Astrocyte (in vitro differentiated cells and primary cell): ENCODE measurements around the gene QSOX2. TPM values are rescaled to one million over a fixed set of nuclear protein-coding genes. Genes with fewer than 3 reads are reported as not detected.

ENCODE experiments used
- DNase-seq: peaks from one replicate; pipeline ENCODE4 v3.0.0-alpha.2; 2010; ENCODE audit warnings: low read depth
- FAIRE-seq: peaks from 2 replicates; lab custom pipeline; 2011; peaks lifted over from hg19 to GRCh38; lab: Jason Lieb, UNC
- H2AFZ ChIP-seq: 2 replicates; pipeline ENCODE4 v1.6.0; 2012; ENCODE audit warnings: low read depth, low read length, inconsistent platforms
- H3K27ac ChIP-seq: 2 replicates; pipeline ENCODE4 v1.5.1; 2011; ENCODE audit warnings: low read depth, low read length, inconsistent platforms
- H3K27me3 ChIP-seq: 2 replicates; pipeline ENCODE4 v1.6.0; 2011; ENCODE audit warnings: low read length, inconsistent platforms; ENCODE audit not compliant: insufficient read depth
- H3K36me3 ChIP-seq: 2 replicates; pipeline ENCODE4 v1.5.1; 2011; ENCODE audit warnings: low read length, inconsistent platforms; ENCODE audit not compliant: insufficient read depth
- H3K4me1 ChIP-seq: 2 replicates; pipeline ENCODE4 v1.5.1; 2011; ENCODE audit warnings: low read length, inconsistent platforms; ENCODE audit not compliant: insufficient read depth
- H3K4me2 ChIP-seq: 2 replicates; pipeline ENCODE4 v1.6.0; 2012; ENCODE audit warnings: low read length, inconsistent platforms
- H3K4me3 ChIP-seq: 2 replicates; pipeline ENCODE4 v1.5.1; 2011; ENCODE audit warnings: low read depth, mild to moderate bottlenecking, low read length, inconsistent platforms; ENCODE audit not compliant: insufficient read depth
- H3K79me2 ChIP-seq: 2 replicates; pipeline ENCODE4 v1.6.0; 2012; ENCODE audit warnings: mild to moderate bottlenecking, low read length, inconsistent platforms; ENCODE audit not compliant: insufficient read depth
- H3K9ac ChIP-seq: 2 replicates; pipeline ENCODE4 v1.6.0; 2012; ENCODE audit warnings: mild to moderate bottlenecking, low read length, inconsistent platforms
- H3K9me3 ChIP-seq: 2 replicates; pipeline ENCODE4 v1.5.1; 2012; ENCODE audit warnings: low read depth, mild to moderate bottlenecking, low read length, inconsistent platforms; ENCODE audit not compliant: insufficient read depth
- H4K20me1 ChIP-seq: 2 replicates; pipeline ENCODE4 v1.6.0; 2012; ENCODE audit warnings: low read length, inconsistent platforms; ENCODE audit not compliant: insufficient read depth
- H3K27ac Mint-ChIP-seq: one replicate; pipeline ENCODE4 v1.8.0; 2021; ENCODE audit warnings: mild to moderate bottlenecking, mixed read lengths; ENCODE audit not compliant: unreplicated experiment
- H3K27me3 Mint-ChIP-seq: one replicate; pipeline ENCODE4 v1.8.0; 2021; ENCODE audit warnings: low read depth, mixed read lengths; ENCODE audit not compliant: unreplicated experiment
- H3K36me3 Mint-ChIP-seq: one replicate; pipeline ENCODE4 v1.8.0; 2021; ENCODE audit warnings: low read depth, mixed read lengths; ENCODE audit not compliant: unreplicated experiment
- H3K4me1 Mint-ChIP-seq: one replicate; pipeline ENCODE4 v1.8.0; 2021; ENCODE audit warnings: low read depth, mixed read lengths; ENCODE audit not compliant: unreplicated experiment
- H3K4me3 Mint-ChIP-seq: one replicate; pipeline ENCODE4 v1.8.0; 2021; ENCODE audit warnings: mild to moderate bottlenecking, moderate library complexity, mixed read lengths; ENCODE audit not compliant: unreplicated experiment
- H3K9me3 Mint-ChIP-seq: one replicate; pipeline ENCODE4 v1.8.0; 2021; ENCODE audit warnings: mild to moderate bottlenecking, mixed read lengths; ENCODE audit not compliant: unreplicated experiment
- CTCF ChIP-seq: IDR thresholded peaks from 2 replicates; pipeline ENCODE4 v1.5.1; 2011; ENCODE audit warnings: low read depth, mild to moderate bottlenecking, inconsistent platforms, low read length, moderate library complexity; ENCODE audit not compliant: insufficient read depth
- EZH2 ChIP-seq: IDR thresholded peaks from 2 replicates; pipeline ENCODE4 v1.6.1; 2012; ENCODE audit warnings: mild to moderate bottlenecking, low read length, inconsistent platforms; ENCODE audit not compliant: insufficient read depth
- total RNA-seq: library from RNA; stranded (reverse); gene quantifications from 2 replicates; pipeline ENCODE4 v1.2.1, GENCODE V29; 2021

Gene QSOX2
- total RNA-seq, 1 donor from 2014 or later: 20.4 TPM

GRCh38 chr9:136242918-136243525 lies 2.6 kb downstream of the QSOX2 start:
- H3K4me2 ChIP-seq: no peak overlapping the region
- Mint-ChIP-seq H3K27ac (no peak overlapping the region), H3K4me3 (no peak overlapping the region), H3K4me1 (peaks cover 27% of the 10 kb centered on the region), H3K27me3 (peaks cover 13% of the 10 kb centered on the region), H3K9me3 (no peaks in the 10 kb centered on the region), H3K36me3 (peaks cover 3% of the 10 kb centered on the region)
- no peak for DNase-seq
- H2AFZ ChIP-seq: no peak overlapping the region
- peaks cover 6% of the 10 kb centered on the region for H3K27me3 ChIP-seq
- no peak overlapping the region for H3K9ac ChIP-seq
- H3K79me2 ChIP-seq: peaks cover 52% of the 10 kb centered on the region
- H3K4me1 ChIP-seq: peaks cover 15% of the 10 kb centered on the region
- H4K20me1 ChIP-seq: peaks cover 71% of the 10 kb centered on the region
- no peak overlapping the region for H3K4me3 ChIP-seq
- no peak for FAIRE-seq
- H3K27ac ChIP-seq: no peak overlapping the region
- TF ChIP-seq CTCF (no peak), EZH2 (no peak)
- no peaks in the 10 kb centered on the region for H3K9me3 ChIP-seq
- H3K36me3 ChIP-seq: no peaks in the 10 kb centered on the region

GRCh38 chr9:136242248-136242647 lies 3.4 kb downstream of the QSOX2 start:
- DNase-seq (no peak), FAIRE-seq (no peak)
- Mint-ChIP-seq H3K4me3 (no peak overlapping the region), H3K36me3 (peaks cover 3% of the 10 kb centered on the region), H3K4me1 (peaks cover 31% of the 10 kb centered on the region), H3K9me3 (no peaks in the 10 kb centered on the region), H3K27me3 (peaks cover 5% of the 10 kb centered on the region), H3K27ac (no peak overlapping the region)
- H3K9me3 ChIP-seq: no peaks in the 10 kb centered on the region
- H3K27ac ChIP-seq: no peak overlapping the region
- no peak overlapping the region for H3K4me3 ChIP-seq
- TF ChIP-seq CTCF: no peak
- no peak for TF ChIP-seq EZH2
- no peaks in the 10 kb centered on the region for H3K36me3 ChIP-seq
- H2AFZ ChIP-seq: no peak overlapping the region
- H3K9ac ChIP-seq: no peak overlapping the region
- H3K4me1 ChIP-seq: peaks cover 15% of the 10 kb centered on the region
- H4K20me1 ChIP-seq: peaks cover 79% of the 10 kb centered on the region
- no peak overlapping the region for H3K4me2 ChIP-seq
- H3K27me3 ChIP-seq: peaks cover 6% of the 10 kb centered on the region
- H3K79me2 ChIP-seq: peaks cover 54% of the 10 kb centered on the region

GRCh38 chr9:136241542-136241941 lies 4.1 kb downstream of the QSOX2 start:
- peaks cover 83% of the 10 kb centered on the region for H4K20me1 ChIP-seq
- H3K4me3 Mint-ChIP-seq: no peak overlapping the region

More at GRCh38 chr9:136241542-136241941, 4.1 kb downstream of the QSOX2 start:
- no peak for FAIRE-seq
- no peak overlapping the region for H3K4me2 ChIP-seq
- no peak overlapping the region for H2AFZ ChIP-seq
- H3K27ac ChIP-seq: no peak overlapping the region
- H3K9ac ChIP-seq: no peak overlapping the region
- H3K9me3 ChIP-seq: no peaks in the 10 kb centered on the region
- peaks cover 31% of the 10 kb centered on the region for H3K4me1 Mint-ChIP-seq
- H3K27me3 Mint-ChIP-seq: no peaks in the 10 kb centered on the region
- H3K79me2 ChIP-seq: peaks cover 54% of the 10 kb centered on the region
- no peaks in the 10 kb centered on the region for H3K9me3 Mint-ChIP-seq
- DNase-seq: no peak
- peaks cover 15% of the 10 kb centered on the region for H3K4me1 ChIP-seq
- peaks cover under 1% of the 10 kb centered on the region for H3K27me3 ChIP-seq
- H3K27ac Mint-ChIP-seq: no peak overlapping the region
- TF ChIP-seq EZH2: no peak
- no peak overlapping the region for H3K4me3 ChIP-seq
- H3K36me3 ChIP-seq: no peaks in the 10 kb centered on the region
- H3K36me3 Mint-ChIP-seq: peaks cover 3% of the 10 kb centered on the region
